Osteoblast (primary cell): ENCODE data around the gene C2CD3. TPM values are rescaled to one million over a fixed set of nuclear protein-coding genes. Genes with fewer than 3 reads are reported as not detected.

Experiments used
- DNase-seq: peaks from one replicate; pipeline ENCODE4 v3.0.0; 2011; ENCODE audit warnings: low spot score, mixed read lengths; ENCODE audit not compliant: insufficient read length; ENCODE audit errors: missing footprints
- H2AFZ ChIP-seq: 2 replicates; pipeline ENCODE4 v1.6.0; 2011; ENCODE audit warnings: mild to moderate bottlenecking, low read length
- H3K27ac ChIP-seq: 2 replicates; pipeline ENCODE4 v1.5.1; 2011; ENCODE audit warnings: mild to moderate bottlenecking, low read depth, low read length, moderate library complexity
- H3K27me3 ChIP-seq: 2 replicates; pipeline ENCODE4 v1.6.0; 2012; ENCODE audit warnings: mild to moderate bottlenecking, control low read depth, inconsistent platforms, low read length, moderate library complexity; ENCODE audit not compliant: insufficient read depth
- H3K36me3 ChIP-seq: 2 replicates; pipeline ENCODE4 v1.5.1; 2011; ENCODE audit warnings: mild to moderate bottlenecking, low read length, control low read depth, moderate library complexity; ENCODE audit not compliant: insufficient read depth
- H3K4me1 ChIP-seq: 2 replicates; pipeline ENCODE4 v1.5.1; 2011; ENCODE audit warnings: mild to moderate bottlenecking, low read length, control low read depth, moderate library complexity; ENCODE audit not compliant: insufficient read depth
- H3K4me2 ChIP-seq: 2 replicates; pipeline ENCODE4 v1.6.0; 2011; ENCODE audit warnings: mild to moderate bottlenecking, low read length; ENCODE audit not compliant: insufficient read depth
- H3K4me3 ChIP-seq: fragments of 200-600 bp; sonication (generic); 3 replicates; pipeline ENCODE4 v1.5.1; 2012; ENCODE audit warnings: mild to moderate bottlenecking, low read length, inconsistent platforms; ENCODE audit not compliant: insufficient read depth
- H3K79me2 ChIP-seq: 2 replicates; pipeline ENCODE4 v1.6.0; 2012; ENCODE audit warnings: mild to moderate bottlenecking, low read length, control low read depth, inconsistent platforms; ENCODE audit not compliant: insufficient read depth
- H3K9me3 ChIP-seq: 2 replicates; pipeline ENCODE4 v1.5.1; 2011; ENCODE audit warnings: low read depth, low read length, control low read depth
- H4K20me1 ChIP-seq: 2 replicates; pipeline ENCODE4 v1.6.0; 2012; ENCODE audit warnings: mild to moderate bottlenecking, low read length, control low read depth; ENCODE audit not compliant: insufficient read depth
- total RNA-seq: library from RNA; depleted of rRNA; stranded (reverse); fragments of >200 nt; gene quantifications from 2 replicates; pipeline ENCODE4 v1.2.3, GENCODE V29; 2012
- TF ChIP-seq, protein P1 (sequence below): IDR thresholded peaks from 2 replicates; pipeline ENCODE4 v1.5.1; 2011; ENCODE audit warnings: mild to moderate bottlenecking, low read depth, low read length, moderate library complexity; ENCODE audit errors: extremely low read depth

C2CD3 gene
- total RNA-seq, 1 donor: 14.1 TPM

DNA sequence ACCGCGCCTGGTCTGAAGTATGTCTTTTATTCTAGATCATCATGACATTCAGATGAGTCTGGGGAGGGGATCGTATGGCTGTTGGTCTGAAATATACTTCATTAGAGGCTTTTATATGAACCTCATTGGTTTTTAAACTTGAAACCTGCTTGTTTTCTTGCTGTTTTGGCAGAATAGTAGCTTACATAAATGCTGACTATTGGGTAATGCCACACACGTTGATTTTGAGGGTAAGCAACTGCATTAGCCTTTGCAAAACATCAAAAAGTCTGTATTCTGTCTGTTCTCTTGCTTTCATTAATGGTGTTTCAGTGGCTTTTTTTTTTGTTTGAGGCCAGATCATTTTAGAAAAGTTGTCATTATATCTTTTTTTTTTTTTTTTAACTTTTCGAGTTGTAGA, 14.5 kb upstream of the C2CD3 start:
- no peak overlapping the region for H3K4me3 ChIP-seq
- TF ChIP-seq, protein P1, sequence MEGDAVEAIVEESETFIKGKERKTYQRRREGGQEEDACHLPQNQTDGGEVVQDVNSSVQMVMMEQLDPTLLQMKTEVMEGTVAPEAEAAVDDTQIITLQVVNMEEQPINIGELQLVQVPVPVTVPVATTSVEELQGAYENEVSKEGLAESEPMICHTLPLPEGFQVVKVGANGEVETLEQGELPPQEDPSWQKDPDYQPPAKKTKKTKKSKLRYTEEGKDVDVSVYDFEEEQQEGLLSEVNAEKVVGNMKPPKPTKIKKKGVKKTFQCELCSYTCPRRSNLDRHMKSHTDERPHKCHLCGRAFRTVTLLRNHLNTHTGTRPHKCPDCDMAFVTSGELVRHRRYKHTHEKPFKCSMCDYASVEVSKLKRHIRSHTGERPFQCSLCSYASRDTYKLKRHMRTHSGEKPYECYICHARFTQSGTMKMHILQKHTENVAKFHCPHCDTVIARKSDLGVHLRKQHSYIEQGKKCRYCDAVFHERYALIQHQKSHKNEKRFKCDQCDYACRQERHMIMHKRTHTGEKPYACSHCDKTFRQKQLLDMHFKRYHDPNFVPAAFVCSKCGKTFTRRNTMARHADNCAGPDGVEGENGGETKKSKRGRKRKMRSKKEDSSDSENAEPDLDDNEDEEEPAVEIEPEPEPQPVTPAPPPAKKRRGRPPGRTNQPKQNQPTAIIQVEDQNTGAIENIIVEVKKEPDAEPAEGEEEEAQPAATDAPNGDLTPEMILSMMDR: no peak
- no peak for DNase-seq
- H3K36me3 ChIP-seq: no peaks in the 10 kb centered on the region
- no peak overlapping the region for H3K4me2 ChIP-seq
- H3K27me3 ChIP-seq: no peaks in the 10 kb centered on the region
- H3K4me1 ChIP-seq: peaks cover 2% of the 10 kb centered on the region
- H3K79me2 ChIP-seq: peaks cover 66% of the 10 kb centered on the region
- peaks cover 17% of the 10 kb centered on the region for H4K20me1 ChIP-seq
- no peak overlapping the region for H2AFZ ChIP-seq
- H3K27ac ChIP-seq: no peak overlapping the region
- H3K9me3 ChIP-seq: no peaks in the 10 kb centered on the region

DNA sequence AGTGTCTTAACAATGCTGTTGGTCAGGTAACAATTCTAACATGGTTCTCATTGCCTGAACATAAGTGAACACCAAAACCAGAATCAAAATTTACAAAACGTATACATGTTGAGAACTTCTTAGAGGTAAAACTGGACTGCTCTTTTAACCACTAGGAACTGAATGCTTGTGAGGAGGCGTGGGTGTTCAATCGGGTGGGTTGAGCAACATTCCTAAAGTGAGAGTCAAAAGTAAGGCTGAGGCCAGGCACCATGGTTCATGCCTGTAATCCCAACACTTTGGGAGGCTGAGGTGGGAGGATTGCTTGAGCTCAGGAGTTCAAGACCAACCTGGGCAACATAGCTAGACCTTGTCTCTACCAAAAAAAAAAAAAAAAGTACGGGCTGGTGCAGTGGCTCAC, 11.8 kb upstream of the C2CD3 start:
- TF ChIP-seq, protein P1: no peak
- DNase-seq: peak; percentile 62
- Histone ChIP-seq H3K4me1 (peaks cover 12% of the 10 kb centered on the region), H3K4me2 (no peak overlapping the region), H3K27ac (no peak overlapping the region), H3K36me3 (no peaks in the 10 kb centered on the region), H3K4me3 (no peak overlapping the region), H3K27me3 (no peaks in the 10 kb centered on the region), H2AFZ (no peak overlapping the region), H3K79me2 (peaks cover 71% of the 10 kb centered on the region), H3K9me3 (no peaks in the 10 kb centered on the region), H4K20me1 (peaks cover 20% of the 10 kb centered on the region)

DNA sequence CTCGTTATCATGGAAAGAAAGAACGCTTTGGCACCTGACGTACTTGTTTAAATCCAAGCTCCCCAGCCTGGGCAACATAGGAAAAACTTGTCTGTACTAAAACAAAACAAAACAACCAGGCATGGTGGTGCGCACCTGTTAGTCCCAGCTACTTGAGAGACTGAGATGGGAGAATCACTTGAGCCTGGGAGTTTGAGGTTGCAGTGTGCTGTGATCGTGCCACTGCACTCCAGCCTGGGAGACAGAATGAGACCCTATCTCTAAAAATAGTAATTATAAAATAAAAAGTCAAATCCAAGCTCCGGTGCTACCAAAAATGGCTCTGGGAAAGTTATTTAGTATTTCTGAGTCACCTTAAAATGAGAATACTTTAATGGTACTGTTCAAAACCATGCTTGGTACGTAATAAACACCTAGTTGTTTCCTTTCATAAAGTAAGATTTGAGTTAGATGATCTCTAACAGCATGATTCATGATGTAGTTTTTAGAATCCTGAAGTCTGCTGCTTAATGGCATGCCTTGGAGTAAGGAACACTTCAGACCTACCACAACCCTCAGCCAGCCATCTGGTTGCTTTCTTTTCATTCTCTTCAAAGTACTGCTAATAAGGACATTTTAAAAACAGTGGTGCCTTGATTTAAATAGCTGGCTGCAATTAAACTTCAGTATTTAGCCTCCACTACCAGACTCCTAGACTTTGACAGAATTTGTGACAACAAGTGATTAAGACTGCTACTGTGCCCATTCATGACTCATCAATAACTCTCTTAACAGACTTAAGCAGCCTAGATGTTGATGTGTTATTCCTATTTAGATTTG, 8.6 kb upstream of the C2CD3 start:
- DNase-seq: peak; percentile 74
- Histone ChIP-seq H3K4me1 (peaks cover 12% of the 10 kb centered on the region), H3K79me2 (peaks cover 72% of the 10 kb centered on the region), H3K9me3 (no peaks in the 10 kb centered on the region), H3K27me3 (no peaks in the 10 kb centered on the region), H3K4me2 (no peak overlapping the region), H3K4me3 (no peak overlapping the region), H4K20me1 (peaks cover 12% of the 10 kb centered on the region), H2AFZ (no peak overlapping the region), H3K36me3 (no peaks in the 10 kb centered on the region), H3K27ac (no peak overlapping the region)
- TF ChIP-seq, protein P1: no peak

DNA sequence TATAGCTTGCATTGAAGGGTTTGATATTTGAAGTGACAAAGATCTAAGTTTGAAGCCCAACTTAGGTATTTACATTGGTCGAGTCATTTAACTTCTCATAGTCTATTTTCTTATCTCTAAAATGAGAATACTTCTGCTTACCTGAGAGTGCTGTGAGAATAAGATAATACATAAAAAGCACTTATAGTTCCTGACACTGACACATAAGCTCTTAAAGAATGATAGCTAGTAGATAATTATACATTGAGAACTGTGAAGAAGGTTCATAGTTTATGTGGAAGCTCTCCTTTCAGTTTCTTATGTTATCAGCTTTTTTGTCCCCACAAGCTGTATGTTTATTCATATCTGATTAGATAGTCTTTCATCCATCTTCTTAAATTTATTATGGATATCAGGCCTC, 5.1 kb upstream of the C2CD3 start:
- Histone ChIP-seq H3K79me2 (peaks cover 75% of the 10 kb centered on the region), H3K4me1 (peaks cover 19% of the 10 kb centered on the region), H3K27ac (no peak overlapping the region), H3K4me3 (no peak overlapping the region), H4K20me1 (peaks cover 18% of the 10 kb centered on the region), H3K9me3 (no peaks in the 10 kb centered on the region), H3K36me3 (no peaks in the 10 kb centered on the region), H2AFZ (no peak overlapping the region), H3K27me3 (no peaks in the 10 kb centered on the region), H3K4me2 (no peak overlapping the region)
- TF ChIP-seq, protein P1: no peak
- no peak for DNase-seq
